Adipocyte (in vitro differentiated cells): Measurements from ENCODE around the gene OOSP3.
"Not testable (repeated sequence)": the region's sequence is repeated elsewhere in the genome, so short reads cannot be mapped to it uniquely, and the experiment has no call there.

Source experiments
- DNase-seq: peaks from one replicate; pipeline ENCODE4 v3.0.0-alpha.2; 2015; ENCODE audit warnings: low read depth
- H3K27me3 ChIP-seq: replicated peaks from 2 replicates; pipeline ENCODE4 v1.7.0; 2013; ENCODE audit warnings: mild to moderate bottlenecking, low read length, moderate library complexity; ENCODE audit not compliant: control insufficient read depth, insufficient read depth
- H3K36me3 ChIP-seq: 2 replicates; pipeline ENCODE4 v1.7.0; 2013; ENCODE audit warnings: low read length, mild to moderate bottlenecking, moderate library complexity; ENCODE audit not compliant: control insufficient read depth, insufficient read depth, severe bottlenecking
- H3K4me1 ChIP-seq: 2 replicates; pipeline ENCODE4 v1.7.0; 2013; ENCODE audit warnings: mild to moderate bottlenecking, low read length, moderate library complexity; ENCODE audit not compliant: control insufficient read depth, insufficient read depth
- H3K4me3 ChIP-seq: 2 replicates; pipeline ENCODE4 v1.7.0; 2013; ENCODE audit warnings: mild to moderate bottlenecking, low read length, moderate library complexity
- H3K9ac ChIP-seq: 2 replicates; pipeline ENCODE4 v1.7.0; 2013; ENCODE audit warnings: mild to moderate bottlenecking, low read length, moderate library complexity
- H3K9me3 ChIP-seq: 2 replicates; pipeline ENCODE4 v1.7.0; 2013; ENCODE audit warnings: mild to moderate bottlenecking, low read length, moderate library complexity; ENCODE audit not compliant: control insufficient read depth

Gene OOSP3, protein sequence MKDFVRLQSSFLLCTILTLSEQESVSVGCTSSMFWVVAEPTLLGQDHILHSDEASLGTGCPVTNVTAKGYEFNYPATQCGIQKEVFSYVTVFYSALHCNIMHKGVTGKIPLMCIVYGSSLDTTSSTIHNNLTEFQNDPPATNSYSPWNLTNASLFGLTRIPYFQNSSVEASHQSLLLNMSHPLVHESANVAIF

DNA sequence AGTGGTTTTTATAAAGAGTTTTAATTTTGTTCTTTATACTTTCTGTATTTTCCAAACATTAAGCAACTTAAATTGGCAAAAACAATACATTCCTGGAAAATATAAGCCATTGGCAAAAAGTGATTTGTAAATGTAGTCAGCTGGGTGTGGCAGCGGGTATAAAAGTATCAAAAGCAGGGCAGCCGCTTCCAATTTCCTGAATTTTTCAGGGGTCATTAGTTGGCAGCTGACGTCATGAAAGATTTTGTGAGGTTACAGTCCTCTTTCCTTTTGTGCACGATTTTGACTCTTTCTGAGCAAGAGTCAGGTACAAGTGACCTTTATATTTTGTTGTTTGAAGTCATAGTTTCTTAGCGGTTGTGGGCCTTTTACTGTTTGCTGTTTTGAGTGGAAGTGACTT is at the start of gene OOSP3:
OOSP3 (plus strand) TSS at position 208 of the 400 bp plus-strand sequence; CDS start at position 235, 27 bp downstream.
- no peaks in the 10 kb centered on the region for H3K36me3 ChIP-seq
- no peak within 1 kb of the TSS for H3K9ac ChIP-seq
- H3K4me3 ChIP-seq = no peak within 1 kb of the TSS
- H3K27me3 ChIP-seq = no peaks in the 10 kb centered on the region
- no peaks in the 10 kb centered on the region for H3K9me3 ChIP-seq
- no peaks in the 10 kb centered on the region for H3K4me1 ChIP-seq
- DNase-seq = no peak

DNA sequence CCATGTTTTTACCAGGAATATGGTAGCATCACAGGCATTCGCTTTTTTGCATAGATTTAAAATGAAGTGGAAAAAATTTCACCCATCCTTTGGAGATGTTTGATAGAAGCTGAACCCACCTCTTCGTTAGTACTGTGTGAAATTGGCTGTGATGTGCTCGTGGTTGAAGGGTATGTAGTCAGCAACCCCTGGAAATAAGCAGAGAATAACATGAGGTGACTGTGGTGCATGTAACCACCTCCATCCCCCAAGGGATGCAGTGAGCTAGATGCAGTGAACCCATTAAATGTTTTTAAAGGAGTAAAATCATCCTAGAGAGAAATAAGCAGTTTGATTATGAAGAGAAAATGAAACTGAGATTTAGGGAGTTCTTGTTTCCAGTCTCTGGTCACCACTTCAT is 49.2 kb upstream of the OOSP3 start:
- Histone ChIP-seq H3K4me1 (no peaks in the 10 kb centered on the region), H3K36me3 (no peaks in the 10 kb centered on the region), H3K9me3 (no peaks in the 10 kb centered on the region), H3K4me3 (no peak overlapping the region), H3K27me3 (no peaks in the 10 kb centered on the region), H3K9ac (no peak overlapping the region)
- DNase-seq = no peak

DNA sequence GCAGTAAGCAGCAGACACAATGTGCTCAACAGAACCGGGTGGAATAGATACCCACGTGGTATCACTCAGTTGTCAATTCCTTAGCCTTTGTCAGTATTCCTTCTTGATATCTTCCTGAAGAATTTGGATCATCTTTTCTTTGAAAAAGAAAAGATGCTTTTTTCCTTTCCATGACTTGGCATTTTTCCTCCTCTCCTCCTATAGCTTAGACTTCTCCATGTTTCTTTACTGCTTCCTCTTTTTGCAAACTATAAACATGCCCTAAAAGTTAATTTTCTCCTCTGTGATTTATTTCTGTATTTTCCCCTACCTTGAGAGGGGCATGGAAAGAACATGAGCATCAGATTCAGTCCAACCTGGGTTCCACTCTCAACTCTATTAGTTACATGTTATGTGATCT is 45.0 kb upstream of the OOSP3 start:
- no peak overlapping the region for H3K9ac ChIP-seq
- no peak overlapping the region for H3K4me3 ChIP-seq
- no peaks in the 10 kb centered on the region for H3K9me3 ChIP-seq
- no peaks in the 10 kb centered on the region for H3K36me3 ChIP-seq
- no peaks in the 10 kb centered on the region for H3K27me3 ChIP-seq
- no peaks in the 10 kb centered on the region for H3K4me1 ChIP-seq
- DNase-seq = no peak

DNA sequence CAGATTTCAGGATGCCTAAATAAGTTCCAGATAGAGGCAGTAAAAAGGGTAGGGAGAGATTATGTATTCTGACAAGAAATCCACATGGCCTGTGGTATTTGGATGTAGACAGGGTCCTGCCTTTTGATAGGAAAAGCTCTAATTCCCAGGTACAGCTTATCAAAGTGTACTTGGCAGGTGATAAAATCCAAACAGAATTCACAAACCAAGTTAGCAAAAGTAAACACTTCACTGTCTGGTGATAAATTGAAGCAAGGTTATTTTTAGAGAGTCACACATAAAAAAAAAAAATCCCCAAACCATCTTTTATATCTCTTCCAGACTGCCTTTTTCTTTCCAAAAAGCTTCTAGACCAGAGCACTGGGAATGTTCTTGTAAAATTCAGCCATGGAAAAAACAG is 39.0 kb upstream of the OOSP3 start:
- Histone ChIP-seq H3K27me3 (no peaks in the 10 kb centered on the region), H3K4me3 (no peak overlapping the region), H3K9me3 (no peaks in the 10 kb centered on the region), H3K9ac (no peak overlapping the region), H3K4me1 (no peaks in the 10 kb centered on the region), H3K36me3 (no peaks in the 10 kb centered on the region)
- DNase-seq = no peak

DNA sequence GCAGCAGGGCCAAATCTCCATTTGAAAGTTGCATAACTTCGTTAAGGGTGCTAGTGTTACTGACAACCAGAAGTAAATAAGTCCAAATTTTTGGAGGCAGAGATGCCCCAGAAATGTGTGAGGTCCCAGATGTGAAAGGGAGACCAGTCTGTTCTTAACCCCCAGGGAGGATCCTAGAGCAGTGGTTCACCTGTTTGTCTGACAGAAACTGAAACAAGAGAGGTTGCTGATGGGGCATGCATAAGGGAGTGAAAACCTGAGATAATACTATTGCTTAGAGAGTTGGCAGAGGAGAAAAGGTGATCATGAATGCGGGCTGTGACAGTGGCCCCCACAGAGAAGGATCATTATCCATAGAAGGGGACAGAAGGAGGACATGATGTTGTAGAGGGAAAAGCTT is 37.1 kb upstream of the OOSP3 start:
- Histone ChIP-seq H3K4me1 (no peaks in the 10 kb centered on the region), H3K36me3 (no peaks in the 10 kb centered on the region), H3K4me3 (no peak overlapping the region), H3K9ac (no peak overlapping the region), H3K27me3 (no peaks in the 10 kb centered on the region), H3K9me3 (no peaks in the 10 kb centered on the region)
- DNase-seq = no peak

DNA sequence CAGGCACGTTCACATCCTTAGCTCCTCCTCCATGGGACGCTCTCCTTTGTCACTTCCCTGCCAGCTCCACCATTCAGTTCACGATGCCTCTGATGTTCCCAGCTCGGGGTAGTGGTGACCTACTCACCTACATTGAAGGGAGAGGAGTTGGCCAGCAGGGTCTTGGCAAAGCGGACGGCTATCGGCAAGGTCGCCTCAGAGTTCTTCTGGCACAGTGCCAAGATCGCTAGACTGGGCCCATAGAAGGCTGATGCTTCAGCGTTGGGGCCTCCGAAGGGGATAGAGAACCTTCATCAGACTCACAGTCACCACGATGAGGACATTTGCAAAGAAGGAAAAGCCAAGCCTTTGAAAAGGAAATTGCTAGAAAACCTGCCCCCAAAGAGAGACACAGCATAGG is 36.3 kb upstream of the OOSP3 start:
- Histone ChIP-seq H3K9ac (no peak overlapping the region), H3K27me3 (no peaks in the 10 kb centered on the region), H3K4me3 (no peak overlapping the region), H3K4me1 (no peaks in the 10 kb centered on the region), H3K9me3 (no peaks in the 10 kb centered on the region), H3K36me3 (no peaks in the 10 kb centered on the region)
- DNase-seq = no peak

DNA sequence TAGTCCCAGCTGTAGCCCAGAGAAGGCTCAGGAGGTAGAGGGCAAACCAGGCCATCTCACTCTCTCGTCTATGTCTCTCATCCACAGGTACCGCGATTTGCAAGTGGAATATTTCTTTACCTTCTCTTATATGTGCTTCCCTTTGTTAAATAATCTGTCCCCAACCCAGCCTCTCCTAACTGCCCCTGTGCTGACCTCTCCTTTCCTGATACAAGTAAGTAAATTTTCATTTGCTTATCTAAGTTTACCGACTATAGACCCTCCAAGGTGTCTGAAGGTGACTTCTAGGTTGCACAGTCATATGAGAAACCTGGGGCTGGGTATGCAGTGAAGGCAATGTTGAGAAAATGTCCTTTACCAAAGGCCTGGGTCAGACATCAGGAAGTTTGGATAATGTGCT is 33.2 kb upstream of the OOSP3 start, which contains the start of gene CBLIF:
CBLIF (minus strand) TSS at position 101 of the 400 bp plus-strand sequence; CDS start at position 55, 46 bp downstream.
- Histone ChIP-seq H3K4me3 (no peak within 1 kb of the TSS), H3K9ac (no peak within 1 kb of the TSS), H3K4me1 (no peaks in the 10 kb centered on the region), H3K9me3 (no peaks in the 10 kb centered on the region), H3K36me3 (no peaks in the 10 kb centered on the region), H3K27me3 (no peaks in the 10 kb centered on the region)
- no peak for DNase-seq

DNA sequence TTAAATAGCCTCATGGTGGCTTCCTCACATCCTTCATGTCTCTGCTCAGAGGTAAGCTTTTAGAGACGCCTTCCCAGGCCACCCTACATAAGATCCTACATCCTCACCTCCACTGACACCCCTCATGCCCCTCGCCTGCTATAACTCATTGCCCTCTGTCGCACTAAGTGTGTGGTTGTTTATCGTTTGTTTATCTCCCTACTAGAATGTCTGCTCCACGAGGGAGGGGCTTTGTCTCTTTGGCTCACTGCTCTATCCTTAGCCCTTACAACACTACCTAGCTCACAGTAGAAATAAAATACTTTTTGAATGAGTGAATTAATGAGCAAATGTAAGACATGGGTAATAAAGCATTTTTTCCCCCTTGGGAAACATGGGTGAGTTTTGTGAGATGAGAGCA is 32.0 kb upstream of the OOSP3 start:
- H3K9me3 ChIP-seq = no peaks in the 10 kb centered on the region
- no peaks in the 10 kb centered on the region for H3K4me1 ChIP-seq
- no peaks in the 10 kb centered on the region for H3K27me3 ChIP-seq
- no peak for DNase-seq
- no peak overlapping the region for H3K4me3 ChIP-seq
- no peaks in the 10 kb centered on the region for H3K36me3 ChIP-seq
- no peak overlapping the region for H3K9ac ChIP-seq

DNA sequence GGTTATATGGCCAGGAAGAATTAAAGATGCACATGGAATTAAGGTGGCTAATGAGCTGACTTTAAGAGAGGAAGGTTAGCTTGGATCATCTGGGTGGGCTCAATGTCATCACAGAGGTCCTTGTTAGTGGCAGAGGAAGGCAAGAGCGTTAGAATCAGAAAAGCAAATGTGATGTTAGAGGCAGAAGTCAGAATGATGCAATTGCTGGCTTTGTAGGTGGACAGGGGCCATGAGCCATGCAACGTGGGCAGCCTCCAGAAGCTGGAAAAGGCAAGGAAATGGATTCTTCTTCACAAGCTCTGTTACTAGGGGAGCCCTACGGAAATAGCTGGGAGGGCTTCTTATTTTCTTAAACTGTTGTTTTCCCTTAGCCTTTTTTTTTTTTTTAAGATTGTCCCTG is 31.0 kb upstream of the OOSP3 start:
- DNase-seq = no peak
- Histone ChIP-seq H3K4me1 (no peaks in the 10 kb centered on the region), H3K36me3 (no peaks in the 10 kb centered on the region), H3K9me3 (no peaks in the 10 kb centered on the region), H3K9ac (no peak overlapping the region), H3K27me3 (no peaks in the 10 kb centered on the region), H3K4me3 (no peak overlapping the region)

DNA sequence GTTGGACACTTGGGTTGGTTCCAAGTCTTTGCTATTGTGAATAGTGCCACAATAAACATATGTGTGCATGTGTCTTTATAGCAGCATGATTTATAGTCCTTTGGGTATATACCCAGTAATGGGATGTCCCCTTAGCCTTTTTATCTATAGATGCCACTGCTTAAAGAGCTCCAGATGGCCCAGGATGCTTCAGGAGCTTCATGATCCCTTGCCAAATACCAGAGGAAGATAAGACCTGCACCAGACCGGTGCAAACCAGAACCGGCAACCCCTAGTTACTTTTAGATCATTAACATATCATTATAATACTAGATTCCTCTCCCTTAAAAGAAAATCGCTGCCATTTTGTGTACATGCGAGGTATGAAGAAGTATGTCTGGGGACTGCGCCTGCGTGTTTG is 30.1 kb upstream of the OOSP3 start:
- H3K27me3 ChIP-seq, H3K4me1 ChIP-seq, H3K9ac ChIP-seq, H3K9me3 ChIP-seq, H3K36me3 ChIP-seq, H3K4me3 ChIP-seq, DNase-seq: not testable (repeated sequence)

DNA sequence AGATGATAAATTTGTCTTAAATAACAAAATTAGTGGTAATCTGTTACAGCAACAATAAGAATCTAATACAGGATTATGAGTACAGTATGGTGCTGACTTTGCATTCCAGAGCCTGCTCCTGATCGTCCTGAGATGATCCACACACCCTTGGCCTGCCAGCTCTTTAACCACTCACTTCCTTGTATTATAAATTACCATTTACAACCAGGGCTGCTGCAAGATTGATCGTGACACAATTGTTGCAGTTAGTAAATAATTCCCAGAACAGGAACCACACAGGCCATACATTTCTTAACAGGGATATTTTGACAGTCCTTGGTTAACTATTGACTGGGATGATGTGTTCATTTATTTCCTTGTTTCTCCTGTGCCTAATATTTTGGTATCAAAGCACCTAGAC is 29.5 kb upstream of the OOSP3 start:
- no peaks in the 10 kb centered on the region for H3K9me3 ChIP-seq
- H3K4me3 ChIP-seq = no peak overlapping the region
- no peaks in the 10 kb centered on the region for H3K4me1 ChIP-seq
- no peaks in the 10 kb centered on the region for H3K27me3 ChIP-seq
- H3K9ac ChIP-seq = no peak overlapping the region
- no peak for DNase-seq
- H3K36me3 ChIP-seq = no peaks in the 10 kb centered on the region

DNA sequence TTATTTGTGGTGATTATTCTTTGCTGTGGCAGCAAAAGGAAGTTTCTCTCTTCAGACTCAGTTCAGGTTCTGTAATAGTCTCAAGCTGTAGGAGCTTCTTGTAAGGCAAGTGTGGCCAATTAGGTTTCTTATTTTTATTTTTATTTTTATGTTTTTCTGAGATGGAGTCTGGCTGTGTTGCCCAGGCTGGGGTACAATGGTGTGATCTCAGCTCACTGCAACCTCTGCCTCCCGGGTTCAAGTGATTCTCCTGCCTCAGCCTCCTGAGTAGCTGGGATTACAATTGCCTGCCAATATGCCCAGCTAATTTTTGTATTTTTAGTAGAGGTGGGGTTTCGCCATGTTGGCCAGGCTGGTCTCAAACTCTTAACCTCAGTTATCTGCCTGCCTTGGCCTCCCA is 29.0 kb upstream of the OOSP3 start:
- H3K4me1 ChIP-seq, DNase-seq, H3K36me3 ChIP-seq, H3K4me3 ChIP-seq, H3K27me3 ChIP-seq, H3K9me3 ChIP-seq, H3K9ac ChIP-seq: not testable (repeated sequence)
